Ureter (tissue), 1 donor: ENCODE data around the gene DYNAP. TPM values are rescaled to one million over a fixed set of nuclear protein-coding genes. Genes with fewer than 3 reads are reported as not detected.

Source experiments
- DNase-seq: peaks from one replicate; pipeline ENCODE4 v3.0.0-alpha.2; 2020; ENCODE audit warnings: low spot score
- total RNA-seq: library from RNA; stranded (reverse); gene quantifications from one replicate; pipeline ENCODE4 v1.2.4, GENCODE V29; 2023
- donor health status: DM: yes; HTN: yes; CAD: no.

Gene DYNAP
- total RNA-seq, 1 donor from 2014 or later, result not detected

- no peak for DNase-seq
These were observed 45.2 kb downstream of the DYNAP start for GRCh38 chr18:54636217-54636616.

- no peak for DNase-seq
These were observed 50.7 kb downstream of the DYNAP start for GRCh38 chr18:54641734-54642133.

DNA sequence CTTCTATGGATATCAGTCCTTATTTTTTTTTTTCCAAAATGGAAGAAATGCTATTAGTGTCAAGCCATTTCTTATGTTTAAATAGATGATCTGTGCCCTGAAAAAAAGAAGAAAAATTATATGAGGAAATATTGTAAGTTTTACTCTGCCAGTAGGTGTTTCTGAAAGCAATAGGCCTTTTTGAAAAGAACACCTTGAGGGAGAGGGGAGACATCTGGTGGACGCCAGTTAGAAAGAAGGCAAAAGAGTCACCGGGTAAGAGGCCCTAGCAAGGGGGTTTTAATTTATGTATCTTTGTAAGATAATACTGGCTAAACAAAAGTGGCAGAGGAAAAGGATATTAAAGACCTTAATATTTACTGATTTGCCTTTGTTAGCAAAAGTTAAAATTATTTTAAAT lies 56.1 kb downstream of the DYNAP start:
- DNase-seq, result no peak

Other genes with a start within 250 kb of the DYNAP start
- not detected for gene STARD6, start 233.4 kb upstream of the DYNAP start, total RNA-seq
- 3.1 TPM for gene C18orf54, start 233.3 kb upstream of the DYNAP start, total RNA-seq
- gene RAB27B, start 237.2 kb downstream of the DYNAP start, total RNA-seq, result 42.1 TPM